Stimulated activated CD8-positive, alpha-beta memory T cell treated with anti-CD3 and anti-CD28 coated beads, Interleukin-15, amount 100 ng/mL, for 1 hour (primary cell): ENCODE data around the gene RASAL2.
"Not testable (repeated sequence)": the region's sequence is repeated elsewhere in the genome, so short reads cannot be mapped to it uniquely, and the experiment has no call there.

ENCODE experiments used
- DNase-seq: peaks from one replicate; pipeline ENCODE4 v3.0.0-alpha.2; 2020; ENCODE audit warnings: low read depth

RASAL2 gene

GRCh38 chr1:178237121-178237520 is 143.2 kb downstream of the RASAL2 start:
- no peak for DNase-seq

- DNase-seq = no peak
Observed at GRCh38 chr1:178238722-178239510, 145.0 kb downstream of the RASAL2 start.

GRCh38 chr1:178241057-178241456 is 147.2 kb downstream of the RASAL2 start:
- DNase-seq = no peak

GRCh38 chr1:178241837-178242236 is 147.9 kb downstream of the RASAL2 start:
- DNase-seq = no peak

GRCh38 chr1:178243119-178243518 is 149.2 kb downstream of the RASAL2 start:
- DNase-seq = no peak

GRCh38 chr1:178243890-178244289 is 150.0 kb downstream of the RASAL2 start:
- no peak for DNase-seq

GRCh38 chr1:178248284-178248683 is 154.4 kb downstream of the RASAL2 start:
- DNase-seq = not testable (repeated sequence)

- not testable (repeated sequence) for DNase-seq
Observed at GRCh38 chr1:178253581-178253980, 159.7 kb downstream of the RASAL2 start.

GRCh38 chr1:178254433-178254832 is 160.5 kb downstream of the RASAL2 start:
- DNase-seq = no peak

- no peak for DNase-seq
Observed at GRCh38 chr1:178258536-178258935, 164.6 kb downstream of the RASAL2 start.

- no peak for DNase-seq
Observed at GRCh38 chr1:178262120-178262500, 168.2 kb downstream of the RASAL2 start.

- DNase-seq = no peak
Observed at GRCh38 chr1:178263341-178263740, 169.4 kb downstream of the RASAL2 start.

GRCh38 chr1:178266113-178266512 is 172.2 kb downstream of the RASAL2 start:
- DNase-seq = no peak

GRCh38 chr1:178266619-178267066 is 172.7 kb downstream of the RASAL2 start:
- no peak for DNase-seq

- DNase-seq = no peak
Observed at GRCh38 chr1:178267646-178268094, 173.8 kb downstream of the RASAL2 start.

- DNase-seq = no peak
Observed at GRCh38 chr1:178271471-178271870, 177.6 kb downstream of the RASAL2 start.

GRCh38 chr1:178273707-178274410 is 180.0 kb downstream of the RASAL2 start:
- DNase-seq = no peak

- no peak for DNase-seq
Observed at GRCh38 chr1:178275049-178275448, 181.1 kb downstream of the RASAL2 start.

GRCh38 chr1:178275553-178275952 is 181.6 kb downstream of the RASAL2 start:
- DNase-seq = no peak

- no peak for DNase-seq
Observed at GRCh38 chr1:178277793-178278530, 184.1 kb downstream of the RASAL2 start.

GRCh38 chr1:178278916-178279686 is 185.2 kb downstream of the RASAL2 start:
- no peak for DNase-seq

- no peak for DNase-seq
Observed at GRCh38 chr1:178282949-178283367, 189.1 kb downstream of the RASAL2 start.
